Chondrocyte (in vitro differentiated cells): Measurements from ENCODE around the gene DCHS2. TPM values are rescaled to one million over a fixed set of nuclear protein-coding genes. Genes with fewer than 3 reads are reported as not detected.

Experiments
- DNase-seq: peaks from one replicate; pipeline ENCODE4 v3.0.0; 2021; ENCODE audit warnings: mixed read lengths, low spot score
- H3K27ac Mint-ChIP-seq: one replicate; pipeline ENCODE4 v1.8.0; 2021; ENCODE audit warnings: mild to moderate bottlenecking, moderate library complexity, mixed read lengths; ENCODE audit not compliant: unreplicated experiment
- H3K27me3 Mint-ChIP-seq: 2 replicates; pipeline ENCODE4 v1.8.0; 2021; ENCODE audit warnings: low read depth, mixed read lengths
- H3K36me3 Mint-ChIP-seq: 2 replicates; pipeline ENCODE4 v1.8.0; 2021; ENCODE audit warnings: low read depth, mixed read lengths
- H3K4me1 Mint-ChIP-seq: 2 replicates; pipeline ENCODE4 v1.8.0; 2021; ENCODE audit warnings: low read depth, mild to moderate bottlenecking, mixed read lengths
- H3K4me3 Mint-ChIP-seq: one replicate; pipeline ENCODE4 v1.8.0; 2021; ENCODE audit warnings: mild to moderate bottlenecking, moderate library complexity, mixed read lengths; ENCODE audit not compliant: unreplicated experiment
- H3K9me3 Mint-ChIP-seq: 2 replicates; pipeline ENCODE4 v1.8.0; 2021; ENCODE audit warnings: low read depth, mixed read lengths
- total RNA-seq: library from RNA; stranded (reverse); gene quantifications from 3 replicates; pipeline ENCODE4 v1.2.1, GENCODE V29; 2021
- TF ChIP-seq, protein P1 (sequence below): fragments of 200-600 bp; sonication (generic); IDR thresholded peaks from 2 replicates; pipeline ENCODE4 v1.5.0; 2021; ENCODE audit warnings: antibody characterized with exemption, mild to moderate bottlenecking, moderate library complexity

The DCHS2 gene
- total RNA-seq, 1 donor from 2014 or later, result not detected

DNA sequence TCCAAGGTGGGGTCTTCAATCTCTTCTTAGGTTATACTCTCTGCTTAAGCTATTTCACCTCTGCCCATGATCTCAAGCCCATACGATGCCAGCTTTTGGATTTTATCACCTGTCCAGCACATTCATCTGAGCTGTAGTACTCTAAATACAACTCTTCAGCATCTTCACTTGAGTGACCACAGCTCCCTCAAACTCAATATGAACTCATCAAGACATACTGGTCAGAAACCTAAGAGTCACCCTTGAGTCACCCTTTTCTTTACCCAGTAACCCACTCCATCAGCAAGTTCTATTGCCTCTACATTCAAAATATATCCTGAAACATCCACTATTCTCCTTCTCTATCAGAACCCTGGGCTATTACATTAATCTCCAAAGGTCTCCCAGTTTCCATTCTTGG lies 69.4 kb downstream of the DCHS2 start:
- TF ChIP-seq, protein P1, sequence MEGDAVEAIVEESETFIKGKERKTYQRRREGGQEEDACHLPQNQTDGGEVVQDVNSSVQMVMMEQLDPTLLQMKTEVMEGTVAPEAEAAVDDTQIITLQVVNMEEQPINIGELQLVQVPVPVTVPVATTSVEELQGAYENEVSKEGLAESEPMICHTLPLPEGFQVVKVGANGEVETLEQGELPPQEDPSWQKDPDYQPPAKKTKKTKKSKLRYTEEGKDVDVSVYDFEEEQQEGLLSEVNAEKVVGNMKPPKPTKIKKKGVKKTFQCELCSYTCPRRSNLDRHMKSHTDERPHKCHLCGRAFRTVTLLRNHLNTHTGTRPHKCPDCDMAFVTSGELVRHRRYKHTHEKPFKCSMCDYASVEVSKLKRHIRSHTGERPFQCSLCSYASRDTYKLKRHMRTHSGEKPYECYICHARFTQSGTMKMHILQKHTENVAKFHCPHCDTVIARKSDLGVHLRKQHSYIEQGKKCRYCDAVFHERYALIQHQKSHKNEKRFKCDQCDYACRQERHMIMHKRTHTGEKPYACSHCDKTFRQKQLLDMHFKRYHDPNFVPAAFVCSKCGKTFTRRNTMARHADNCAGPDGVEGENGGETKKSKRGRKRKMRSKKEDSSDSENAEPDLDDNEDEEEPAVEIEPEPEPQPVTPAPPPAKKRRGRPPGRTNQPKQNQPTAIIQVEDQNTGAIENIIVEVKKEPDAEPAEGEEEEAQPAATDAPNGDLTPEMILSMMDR, result no peak
- Mint-ChIP-seq H3K27me3 (peaks cover 39% of the 10 kb centered on the region), H3K27ac (no peak overlapping the region), H3K9me3 (no peaks in the 10 kb centered on the region), H3K4me3 (no peak overlapping the region), H3K4me1 (peaks cover 4% of the 10 kb centered on the region), H3K36me3 (no peaks in the 10 kb centered on the region)
- no peak for DNase-seq

DNA sequence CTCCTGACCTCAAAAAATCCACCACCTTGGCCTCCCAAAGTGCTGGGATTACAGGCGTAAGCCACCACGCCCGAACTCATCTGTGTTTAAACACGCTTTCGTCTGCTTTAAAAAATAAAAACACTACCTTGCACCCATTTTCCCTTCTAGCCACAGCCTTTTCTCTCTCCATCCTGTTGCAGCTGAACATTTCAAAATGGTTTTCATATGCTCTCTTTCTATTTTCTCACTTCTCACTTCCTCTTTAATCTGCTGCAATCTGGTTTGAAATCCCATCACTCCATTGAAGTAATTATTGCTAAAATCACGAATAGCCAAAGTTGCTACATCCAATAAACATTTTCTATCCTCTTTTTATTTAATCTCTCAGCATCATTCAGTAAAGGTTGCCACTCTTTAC lies 70.0 kb downstream of the DCHS2 start:
- Mint-ChIP-seq H3K4me3 (no peak overlapping the region), H3K36me3 (no peaks in the 10 kb centered on the region), H3K27ac (no peak overlapping the region), H3K27me3 (peaks cover 39% of the 10 kb centered on the region), H3K4me1 (peaks cover 9% of the 10 kb centered on the region), H3K9me3 (no peaks in the 10 kb centered on the region)
- TF ChIP-seq, protein P1, result no peak
- DNase-seq, result no peak

DNA sequence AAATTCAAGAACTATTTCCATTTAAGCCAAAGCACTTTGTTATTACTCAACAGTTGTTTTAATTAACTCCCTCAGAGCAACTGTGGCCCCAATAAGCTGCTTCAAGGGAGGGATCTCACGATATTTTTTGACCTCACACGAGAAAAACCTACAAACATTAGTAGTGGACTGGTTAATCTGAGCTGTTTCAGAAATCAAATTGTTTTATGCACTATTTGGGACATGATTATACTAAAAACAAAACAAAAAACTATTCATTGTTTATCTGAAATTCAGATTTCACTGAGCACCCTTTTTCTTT lies 74.3 kb downstream of the DCHS2 start:
- H3K36me3 Mint-ChIP-seq, result no peaks in the 10 kb centered on the region
- peaks cover 33% of the 10 kb centered on the region for H3K27me3 Mint-ChIP-seq
- H3K4me3 Mint-ChIP-seq, result peak overlapping the region; percentile 87
- H3K27ac Mint-ChIP-seq, result no peak overlapping the region
- no peak for DNase-seq
- H3K9me3 Mint-ChIP-seq, result no peaks in the 10 kb centered on the region
- TF ChIP-seq, protein P1, result no peak
- peaks cover 17% of the 10 kb centered on the region for H3K4me1 Mint-ChIP-seq

DNA sequence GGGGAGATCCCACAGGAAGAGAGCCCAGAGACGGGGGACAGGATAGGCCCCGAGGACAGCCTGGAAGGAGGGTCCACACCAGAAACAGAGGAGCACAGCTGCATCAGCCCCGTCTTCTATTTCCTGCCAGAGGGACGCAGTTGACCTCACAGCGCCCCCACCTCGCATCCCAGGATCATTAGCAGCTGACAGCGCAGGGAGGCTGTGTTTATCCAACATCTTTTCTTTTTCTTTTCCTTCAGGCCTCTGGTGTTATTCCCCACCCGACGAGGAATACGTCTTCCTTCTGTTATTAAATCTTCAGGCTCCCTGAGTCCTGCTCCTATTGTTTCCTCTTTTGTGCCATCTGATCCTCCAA lies 75.4 kb downstream of the DCHS2 start:
- Mint-ChIP-seq H3K36me3 (no peaks in the 10 kb centered on the region), H3K27me3 (peaks cover 27% of the 10 kb centered on the region), H3K9me3 (no peaks in the 10 kb centered on the region), H3K27ac (peak overlapping the region; percentile 65), H3K4me3 (peak overlapping the region; percentile 87), H3K4me1 (peaks cover 17% of the 10 kb centered on the region)
- TF ChIP-seq, protein P1, result peak; percentile 13
- DNase-seq, result no peak

DNA sequence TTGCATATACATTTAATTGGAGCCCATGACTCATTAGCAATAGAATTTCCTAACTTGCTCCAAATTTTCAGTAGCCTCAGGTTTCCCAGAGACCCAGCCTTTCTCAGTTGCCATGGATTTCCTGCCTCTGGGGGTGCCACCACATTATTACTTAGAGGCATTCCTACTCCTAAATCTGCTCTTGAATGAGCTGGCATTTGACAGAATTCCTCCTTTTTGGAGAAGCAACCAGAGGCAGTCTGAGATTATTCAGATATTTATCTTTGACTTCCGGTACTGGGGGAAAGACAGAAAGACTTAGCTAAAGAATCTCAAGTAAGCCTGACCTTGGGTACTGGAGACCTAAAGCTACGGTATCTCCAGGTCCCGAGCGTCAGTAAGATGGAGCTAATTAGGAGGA lies 76.3 kb downstream of the DCHS2 start:
- no peaks in the 10 kb centered on the region for H3K36me3 Mint-ChIP-seq
- TF ChIP-seq, protein P1, result no peak
- H3K9me3 Mint-ChIP-seq, result peaks cover 5% of the 10 kb centered on the region
- DNase-seq, result no peak
- H3K27ac Mint-ChIP-seq, result no peak overlapping the region
- peaks cover 28% of the 10 kb centered on the region for H3K27me3 Mint-ChIP-seq
- peaks cover 17% of the 10 kb centered on the region for H3K4me1 Mint-ChIP-seq
- no peak overlapping the region for H3K4me3 Mint-ChIP-seq
